Heart right ventricle (tissue), 16 donors: ENCODE data around the gene PARP3. TPM values are rescaled to one million over a fixed set of nuclear protein-coding genes. Genes with fewer than 3 reads are reported as not detected.

Experiments
- ATAC-seq, 8 donors: fragments of 200-7000 bp; cut with Tn5 transposase; one replicate each; pipeline ENCODE4 v1.9.1; 2020; ENCODE audit warnings: mild to moderate bottlenecking in 8 of 8, moderate library complexity in 8 of 8, moderate number of reproducible peaks in 1 of 8
- DNase-seq, 2 donors: peaks; one replicate each; pipeline ENCODE4 v3.0.0-alpha.2; 2020
- H3K27ac ChIP-seq, 10 donors: fragments of 200-600 bp; sonication (generic) in 2 of 10; one replicate each; pipeline versions ENCODE4 v1.5.0 to v1.8.0; 2020 to 2022; ENCODE audit warnings: mild to moderate bottlenecking in 3 of 10
- H3K27me3 ChIP-seq, 7 donors: fragments of 200-600 bp; one replicate each; pipeline ENCODE4 v1.8.0; 2021 to 2022; ENCODE audit warnings: mild to moderate bottlenecking in 2 of 7
- H3K36me3 ChIP-seq, 9 donors: fragments of 200-600 bp; sonication (generic) in 1 of 9; one replicate each; pipeline versions ENCODE4 v1.5.0 to v1.8.0; 2020 to 2022; ENCODE audit warnings: mild to moderate bottlenecking in 2 of 9
- H3K4me1 ChIP-seq, 9 donors: fragments of 200-600 bp; sonication (generic) in 1 of 9; one replicate each; pipeline versions ENCODE4 v1.5.0 to v1.8.0; 2020 to 2022; ENCODE audit warnings: mild to moderate bottlenecking in 4 of 9
- H3K4me3 ChIP-seq, 10 donors: fragments of 200-600 bp; sonication (generic) in 2 of 10; one replicate each; pipeline versions ENCODE4 v1.5.0 to v1.8.0; 2020 to 2022; ENCODE audit warnings: mild to moderate bottlenecking in 7 of 10, moderate library complexity in 2 of 10
- H3K9me3 ChIP-seq, 11 donors: fragments of 200-600 bp in 10 of 11; sonication (generic) in 2 of 11; one replicate each; pipeline versions ENCODE4 v1.5.0 to v1.8.0; 2013 to 2022; ENCODE audit warnings: mild to moderate bottlenecking in 2 of 11, control low read depth in 1 of 11, moderate library complexity in 1 of 11
- WGBS, 2 donors: extraction: QIAGEN DNeasy Blood & Tissue Kit; methylation state at CpG; one replicate each; pipeline ENCODE4 v1.1.7; 2013; ENCODE audit warnings: inconsistent platforms in 1 of 2; 5-methylcytosine and 5-hydroxymethylcytosine counted together
- intact Hi-C, 10 donors: fragments of 100-400 bp; cut with DNase I; formaldehyde crosslinking; loops; one replicate each; pipeline versions ENCODE4 v1.11.1 to v1.14.2; 2022
- polyA plus RNA-seq, 2 donors: library from polyadenylated mRNA; stranded (reverse); fragments of 200-250 nt; gene quantifications; one replicate each; pipeline ENCODE4 v1.2.3, GENCODE V29; 2013
- total RNA-seq, 10 donors: library from RNA; stranded (reverse); fragmentation: NEBNext Ultra II Directional in 3 of 10; extraction: Animal tissue kit (Norgen Biotek cat#: 25700) in 3 of 10; gene quantifications; one replicate each; pipeline versions ENCODE4 v1.2.1 to v1.2.4, GENCODE V29; 2021 to 2023
- TF ChIP-seq, protein P1 (sequence below), 9 donors: fragments of 200-600 bp; sonication (generic) in 2 of 9; IDR thresholded peaks; one replicate each; pipeline versions ENCODE4 v1.5.0 to v1.8.0; 2021 to 2022; ENCODE audit warnings: antibody characterized with exemption in 9 of 9, mild to moderate bottlenecking in 5 of 9, moderate library complexity in 1 of 9
- donor health status: Arrhythmogenic right ventricular cardiomyopathy.
- donor health status: ischemic (EF 13 %, LVEDD 7.1; RV severe dilation, severe dysfunction).
- donor health status: healthy with polysubstance abuse.
- donor health status: DM: no; HTN: yes; CAD: no.
- donor health status: DM: no; HTN: no; CAD: no.
- donor health status: ischemic (EF 25% LVEDD 6.9; RV normal size, moderate dysfunction).
- donor health status: ischemic (EF 25% LVEDD 5.7; RV mildly dilated, moderate dysfunction).
- donor health status: healthy.
- donor health status: DM: yes; HTN: yes; CAD: no.
- donor health status: Ischemic cardiomyopathy.
- donor health status: ischemic (EF 35%, LVEDD 5.7; RV mildly dilated, moderate dysfunction).
- donor health status: nonischemic (EF 11% LVEDD 7.7; RV severe dilation, severe dysfunction).
- donor health status: DM: yes; HTN: yes; CAD: no.
- donor health status: PGD.
- donor health status: ischemic (EF 29% LVEDD 5.4; RV normal size, mild dysfunction).
- donor health status: nonischemic (EF 23%, LVEDD 6.1; RV moderate dilation, normal function).

The PARP3 gene
- total and polyA plus RNA-seq, 12 donors, result 7.0 to 34.5 (median 16.6) TPM

DNA sequence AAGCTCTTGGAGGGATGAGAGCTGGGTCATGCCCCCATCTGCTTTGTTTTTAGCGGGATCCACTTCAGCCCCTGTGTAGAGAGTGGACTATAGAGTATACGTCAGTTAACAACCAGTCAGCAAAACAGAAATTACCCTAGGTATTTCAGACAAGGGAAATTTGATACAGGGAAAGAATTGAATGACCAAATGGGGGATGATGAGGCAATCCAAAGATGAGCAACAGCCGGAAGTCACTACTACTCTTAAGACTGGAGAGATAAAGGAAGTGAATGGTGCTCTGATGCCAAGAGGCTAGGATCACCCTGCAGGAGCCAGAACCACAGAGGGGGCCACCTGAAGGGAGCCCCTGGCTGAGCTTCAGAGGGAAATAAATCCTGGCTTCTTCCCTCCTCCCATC, 11.3 kb downstream of the PARP3 start:
- 69 to 75% methylated on average over 3 of the region's 3 CpGs for WGBS, 2 donors
- peaks cover 0 to 33% (median 6%) of the 10 kb centered on the region in 9 donors for H3K36me3 ChIP-seq
- H3K4me1 ChIP-seq, result peaks cover 0 to 29% (median 15%) of the 10 kb centered on the region in 9 donors
- no peak overlapping the region for H3K4me3 ChIP-seq
- ATAC-seq (no peak), DNase-seq (no peak)
- intact Hi-C loops, result no loop called here
- no peaks in the 10 kb centered on the region for H3K9me3 ChIP-seq
- peaks cover 0 to 23% (median 0%) of the 10 kb centered on the region in 7 donors for H3K27me3 ChIP-seq
- H3K27ac ChIP-seq, result no peak overlapping the region
- TF ChIP-seq, protein P1, sequence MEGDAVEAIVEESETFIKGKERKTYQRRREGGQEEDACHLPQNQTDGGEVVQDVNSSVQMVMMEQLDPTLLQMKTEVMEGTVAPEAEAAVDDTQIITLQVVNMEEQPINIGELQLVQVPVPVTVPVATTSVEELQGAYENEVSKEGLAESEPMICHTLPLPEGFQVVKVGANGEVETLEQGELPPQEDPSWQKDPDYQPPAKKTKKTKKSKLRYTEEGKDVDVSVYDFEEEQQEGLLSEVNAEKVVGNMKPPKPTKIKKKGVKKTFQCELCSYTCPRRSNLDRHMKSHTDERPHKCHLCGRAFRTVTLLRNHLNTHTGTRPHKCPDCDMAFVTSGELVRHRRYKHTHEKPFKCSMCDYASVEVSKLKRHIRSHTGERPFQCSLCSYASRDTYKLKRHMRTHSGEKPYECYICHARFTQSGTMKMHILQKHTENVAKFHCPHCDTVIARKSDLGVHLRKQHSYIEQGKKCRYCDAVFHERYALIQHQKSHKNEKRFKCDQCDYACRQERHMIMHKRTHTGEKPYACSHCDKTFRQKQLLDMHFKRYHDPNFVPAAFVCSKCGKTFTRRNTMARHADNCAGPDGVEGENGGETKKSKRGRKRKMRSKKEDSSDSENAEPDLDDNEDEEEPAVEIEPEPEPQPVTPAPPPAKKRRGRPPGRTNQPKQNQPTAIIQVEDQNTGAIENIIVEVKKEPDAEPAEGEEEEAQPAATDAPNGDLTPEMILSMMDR (IDR thresholded peaks at IDR 0.05), result no peak

DNA sequence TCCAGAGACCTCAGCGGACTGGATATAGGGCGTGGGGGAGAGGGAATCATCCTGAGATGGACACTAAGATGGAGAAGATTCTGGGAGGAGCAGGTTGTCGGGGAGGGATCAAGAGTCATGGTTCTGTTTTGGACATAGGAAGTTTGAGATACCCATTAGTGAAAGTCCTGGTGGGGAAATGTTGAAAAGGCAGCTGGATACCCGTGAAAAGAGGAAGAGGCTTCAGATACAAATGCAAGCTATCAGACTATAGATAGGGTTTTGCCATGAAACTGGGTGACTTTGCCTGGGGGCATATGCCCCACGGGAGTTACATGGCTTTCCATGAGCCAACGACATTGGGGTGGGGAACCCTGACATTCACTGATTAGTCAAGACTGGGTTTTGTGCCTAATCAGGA, 11.9 kb downstream of the PARP3 start:
- Histone ChIP-seq H3K4me3 (no peak overlapping the region), H3K9me3 (no peaks in the 10 kb centered on the region), H3K36me3 (peaks cover 0 to 33% (median 10%) of the 10 kb centered on the region in 9 donors), H3K27me3 (peaks cover 0 to 23% (median 0%) of the 10 kb centered on the region in 7 donors), H3K4me1 (peaks cover 0 to 29% (median 15%) of the 10 kb centered on the region in 9 donors), H3K27ac (no peak overlapping the region)
- DNase-seq (no peak), ATAC-seq (no peak)
- TF ChIP-seq, protein P1 (IDR thresholded peaks at IDR 0.05), result no peak
- intact Hi-C loops, result no loop called here
- WGBS, 2 donors, result 77 to 78% methylated on average over 6 of the region's 6 CpGs

DNA sequence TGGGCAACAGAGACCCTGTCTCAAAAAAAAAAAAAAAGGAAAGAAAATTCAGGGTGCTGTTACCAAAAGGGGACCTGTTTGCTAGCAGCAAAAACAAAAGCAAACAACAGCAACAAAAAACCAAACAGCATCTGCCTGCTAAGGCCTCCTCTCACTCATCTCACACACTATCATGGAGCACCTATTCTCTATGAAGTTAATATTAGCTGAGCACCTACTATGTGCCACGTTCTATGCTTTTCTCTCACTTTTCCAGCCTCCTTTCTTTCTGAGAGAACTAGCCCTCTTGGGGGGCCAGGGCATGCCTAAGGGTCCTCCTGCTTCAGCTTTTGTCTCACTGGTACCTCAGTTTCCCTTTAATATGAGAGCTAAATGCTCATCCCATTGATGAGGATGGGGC, 12.6 kb downstream of the PARP3 start:
- H3K27me3 ChIP-seq, result peaks cover 0 to 23% (median 0%) of the 10 kb centered on the region in 7 donors
- no peak overlapping the region for H3K27ac ChIP-seq
- H3K9me3 ChIP-seq, result no peaks in the 10 kb centered on the region
- peaks cover 0 to 33% (median 12%) of the 10 kb centered on the region in 9 donors for H3K36me3 ChIP-seq
- H3K4me3 ChIP-seq, result no peak overlapping the region
- TF ChIP-seq, protein P1 (IDR thresholded peaks at IDR 0.05), result no peak
- ATAC-seq (no peak), DNase-seq (no peak)
- peaks cover 0 to 29% (median 15%) of the 10 kb centered on the region in 9 donors for H3K4me1 ChIP-seq
- intact Hi-C loops, result no loop called here
- 86 to 100% methylated on average over 1 of the region's 1 CpG for WGBS, 2 donors

DNA sequence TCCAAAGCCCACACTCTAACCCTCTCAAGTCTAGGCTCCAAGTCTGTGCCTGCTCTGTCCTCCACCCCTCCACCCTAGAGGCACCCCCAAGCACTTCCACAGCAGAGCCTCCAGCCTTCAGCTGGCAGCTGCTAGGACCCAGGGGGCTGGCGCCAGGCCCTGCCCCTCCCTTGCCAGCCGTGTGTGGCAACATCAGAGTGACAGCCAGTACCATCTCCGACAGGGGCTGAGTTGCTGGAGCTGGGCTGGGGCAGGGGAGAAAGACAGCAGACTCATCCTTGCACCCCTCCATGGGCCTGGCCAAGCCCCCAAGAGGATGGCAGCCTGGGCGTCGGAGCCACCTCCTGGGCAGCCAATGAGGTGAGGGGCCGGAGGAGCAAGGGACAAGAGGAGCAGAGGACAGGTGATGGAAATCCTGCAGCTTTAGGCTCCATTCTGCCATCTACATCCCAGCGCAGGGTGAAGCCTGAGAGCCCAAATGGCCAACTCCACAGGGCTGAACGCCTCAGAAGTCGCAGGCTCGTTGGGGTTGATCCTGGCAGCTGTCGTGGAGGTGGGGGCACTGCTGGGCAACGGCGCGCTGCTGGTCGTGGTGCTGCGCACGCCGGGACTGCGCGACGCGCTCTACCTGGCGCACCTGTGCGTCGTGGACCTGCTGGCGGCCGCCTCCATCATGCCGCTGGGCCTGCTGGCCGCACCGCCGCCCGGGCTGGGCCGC, 13.2 kb downstream of the PARP3 start, which contains the start of gene GPR62:
Gene GPR62, plus strand, starts transcription at position 207 of the 718 bp plus-strand sequence. Its CDS starts 272 bp downstream, at position 479.
- Histone ChIP-seq H3K36me3 (peaks cover 0 to 33% (median 17%) of the 10 kb centered on the region in 9 donors), H3K9me3 (no peaks in the 10 kb centered on the region), H3K4me3 (peak within 1 kb of the TSS; percentile 18 to 63 (median 52)), H3K27me3 (peaks cover 0 to 23% (median 0%) of the 10 kb centered on the region in 7 donors), H3K4me1 (peaks cover 0 to 29% (median 15%) of the 10 kb centered on the region in 9 donors), H3K27ac (peak within 1 kb of the TSS; percentile 75 to 89 (median 82))
- intact Hi-C loops, result no loop called here
- peak in 2 of 8 donors; percentile 6 to 16 for ATAC-seq
- DNase-seq, result no peak
- WGBS, 2 donors, result 18 to 32% methylated on average over 33 of the region's 33 CpGs
- TF ChIP-seq, protein P1 (IDR thresholded peaks at IDR 0.05), result no peak
